ENCODE results near the gene GRIA3. TPM values are rescaled to one million over a fixed set of nuclear protein-coding genes. Genes with fewer than 3 reads are reported as not detected.

GRIA3 gene
- total RNA-seq, 1 experiment from 2014 or later: not detected

- intact Hi-C loops (cut with micrococcal nuclease): no loop called here
- Mint-ChIP-seq H3K4me1 (ENCODE audit: insufficient read depth, unreplicated experiment) (no peaks in the 10 kb centered on the region), H3K9me3 (ENCODE audit: unreplicated experiment) (no peaks in the 10 kb centered on the region), H3K27me3 (ENCODE audit: insufficient read depth, unreplicated experiment) (no peaks in the 10 kb centered on the region), H3K27ac (ENCODE audit: low read depth, unreplicated experiment) (no peak overlapping the region), H3K4me3 (ENCODE audit: unreplicated experiment) (no peak overlapping the region), H3K36me3 (ENCODE audit: insufficient read depth, unreplicated experiment) (peaks cover 5% of the 10 kb centered on the region)
- ChIA-PET POLR2A (no interaction called here), CTCF (no interaction called here)
- BruUV-seq (replicated peaks): no TSS peak
- no peak for DNase-seq (ENCODE audit: unreplicated experiment)
- TF ChIP-seq CTCF (IDR thresholded peaks at IDR 0.05; ENCODE audit: unreplicated experiment): no peak
These were observed 17.6 kb downstream of the GRIA3 start for GRCh38 chrX:123201720-123202119.

GRCh38 chrX:123202523-123202922, 18.4 kb downstream of the GRIA3 start:
- DNase-seq (ENCODE audit: unreplicated experiment): no peak
- ChIA-PET POLR2A (no interaction called here), CTCF (interaction anchor here (0.6 kb wide), 1 partner anchor 1129 kb away, joined by 3 read pairs; no protein-coding TSS in a partner anchor)
- no peak overlapping the region for H3K4me3 Mint-ChIP-seq (ENCODE audit: unreplicated experiment)
- peaks cover 5% of the 10 kb centered on the region for H3K36me3 Mint-ChIP-seq (ENCODE audit: insufficient read depth, unreplicated experiment)
- intact Hi-C loops (cut with micrococcal nuclease): no loop called here
- BruUV-seq (replicated peaks): no TSS peak
- no peak overlapping the region for H3K27ac Mint-ChIP-seq (ENCODE audit: low read depth, unreplicated experiment)
- TF ChIP-seq CTCF (IDR thresholded peaks at IDR 0.05; ENCODE audit: unreplicated experiment): no peak
- no peaks in the 10 kb centered on the region for H3K9me3 Mint-ChIP-seq (ENCODE audit: unreplicated experiment)
- H3K27me3 Mint-ChIP-seq (ENCODE audit: insufficient read depth, unreplicated experiment): no peaks in the 10 kb centered on the region
- H3K4me1 Mint-ChIP-seq (ENCODE audit: insufficient read depth, unreplicated experiment): no peaks in the 10 kb centered on the region

- no peak for DNase-seq (ENCODE audit: unreplicated experiment)
- Mint-ChIP-seq H3K4me3 (ENCODE audit: unreplicated experiment) (no peak overlapping the region), H3K27ac (ENCODE audit: low read depth, unreplicated experiment) (no peak overlapping the region), H3K4me1 (ENCODE audit: insufficient read depth, unreplicated experiment) (no peaks in the 10 kb centered on the region), H3K36me3 (ENCODE audit: insufficient read depth, unreplicated experiment) (peaks cover 5% of the 10 kb centered on the region), H3K27me3 (ENCODE audit: insufficient read depth, unreplicated experiment) (no peaks in the 10 kb centered on the region), H3K9me3 (ENCODE audit: unreplicated experiment) (no peaks in the 10 kb centered on the region)
- ChIA-PET CTCF (no interaction called here), POLR2A (no interaction called here)
- intact Hi-C loops (cut with micrococcal nuclease): no loop called here
- BruUV-seq (replicated peaks): no TSS peak
- peak; percentile 17 for TF ChIP-seq CTCF (IDR thresholded peaks at IDR 0.05; ENCODE audit: unreplicated experiment)
These were observed 19.7 kb downstream of the GRIA3 start for GRCh38 chrX:123203772-123204171.

GRCh38 chrX:123206176-123206575, 22.1 kb downstream of the GRIA3 start:
- no peaks in the 10 kb centered on the region for H3K27me3 Mint-ChIP-seq (ENCODE audit: insufficient read depth, unreplicated experiment)
- intact Hi-C loops (cut with micrococcal nuclease): no loop called here
- ChIA-PET CTCF (interaction anchor here (0.6 kb wide), 1 partner anchor 20 kb away, joined by 3 read pairs; no protein-coding TSS in a partner anchor), POLR2A (no interaction called here)
- peaks cover 5% of the 10 kb centered on the region for H3K36me3 Mint-ChIP-seq (ENCODE audit: insufficient read depth, unreplicated experiment)
- DNase-seq (ENCODE audit: unreplicated experiment): no peak
- H3K27ac Mint-ChIP-seq (ENCODE audit: low read depth, unreplicated experiment): no peak overlapping the region
- no peak for TF ChIP-seq CTCF (IDR thresholded peaks at IDR 0.05; ENCODE audit: unreplicated experiment)
- no TSS peak for BruUV-seq (replicated peaks)
- H3K4me1 Mint-ChIP-seq (ENCODE audit: insufficient read depth, unreplicated experiment): no peaks in the 10 kb centered on the region
- H3K9me3 Mint-ChIP-seq (ENCODE audit: unreplicated experiment): no peaks in the 10 kb centered on the region
- H3K4me3 Mint-ChIP-seq (ENCODE audit: unreplicated experiment): no peak overlapping the region
